Measurements from ENCODE around the gene LST1.

LST1 gene

DNA sequence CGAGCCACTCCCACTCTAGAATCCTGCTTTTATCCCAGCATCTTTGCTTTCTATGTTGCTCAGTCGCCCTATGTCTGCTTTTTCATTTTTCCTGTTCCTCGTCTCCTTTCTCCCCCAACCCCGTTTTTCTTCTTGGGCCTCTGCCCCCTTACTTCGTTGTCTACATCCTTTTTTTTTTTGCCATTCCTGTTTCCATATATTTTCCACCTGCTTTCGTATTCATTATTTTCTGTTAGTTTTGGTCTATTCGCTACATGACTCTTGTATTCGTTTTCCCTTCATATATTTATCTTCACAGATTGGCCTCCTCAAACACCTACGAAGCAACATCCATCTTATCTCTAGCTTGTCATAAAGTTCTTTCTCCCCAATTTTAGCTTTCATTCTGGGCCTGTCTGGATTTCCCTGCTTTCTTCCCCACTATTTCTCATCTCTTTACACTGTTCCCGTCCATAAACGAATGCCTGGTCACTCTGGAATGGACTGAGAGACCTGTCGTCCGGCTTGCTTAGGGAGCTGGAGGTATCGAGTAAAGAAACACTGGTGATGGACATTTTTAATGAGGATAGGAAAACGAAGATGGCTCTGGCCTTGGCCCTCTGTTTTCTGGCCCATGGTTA is 35.4 kb downstream of the LST1 start:
- no peak for DNase-seq

DNA sequence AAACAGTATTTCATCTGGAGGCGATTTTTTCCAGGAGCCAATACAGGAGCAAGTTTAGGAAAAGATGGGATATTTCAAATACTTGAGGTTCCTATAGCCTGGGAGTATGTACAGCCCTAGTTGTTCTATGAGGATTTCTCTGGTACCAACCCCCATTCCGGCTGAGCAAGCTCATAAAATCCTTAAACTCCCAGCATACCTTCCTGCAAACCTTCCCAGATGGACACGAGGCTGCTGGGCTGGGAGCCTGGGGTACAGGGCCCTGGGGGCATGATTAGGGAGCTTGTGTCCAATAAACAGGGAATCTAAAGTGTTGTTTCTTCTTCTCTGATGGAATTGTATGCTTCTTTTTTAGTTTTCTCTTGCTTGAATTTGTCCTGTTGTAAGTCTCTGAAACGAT is 35.9 kb downstream of the LST1 start:
- no peak for DNase-seq

DNA sequence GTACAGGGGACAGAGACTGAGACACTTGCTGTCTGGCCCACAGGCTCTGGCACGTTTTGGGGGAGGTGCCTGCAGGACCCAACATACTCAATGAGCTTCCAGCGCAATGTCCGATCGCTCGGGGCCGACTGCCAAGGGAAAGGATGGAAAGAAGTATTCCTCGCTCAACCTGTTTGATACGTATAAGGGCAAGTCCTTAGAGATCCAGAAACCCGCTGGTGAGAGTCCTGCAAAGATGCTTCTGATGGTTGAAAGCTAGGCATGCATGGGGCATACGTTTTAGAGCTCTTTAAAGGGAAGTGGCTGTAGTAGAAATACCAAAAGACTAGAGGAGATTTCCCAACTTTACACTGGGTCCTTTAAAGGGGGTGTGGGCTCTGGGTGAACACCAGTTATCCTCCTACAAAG is 36.6 kb downstream of the LST1 start:
- DNase-seq: no peak

DNA sequence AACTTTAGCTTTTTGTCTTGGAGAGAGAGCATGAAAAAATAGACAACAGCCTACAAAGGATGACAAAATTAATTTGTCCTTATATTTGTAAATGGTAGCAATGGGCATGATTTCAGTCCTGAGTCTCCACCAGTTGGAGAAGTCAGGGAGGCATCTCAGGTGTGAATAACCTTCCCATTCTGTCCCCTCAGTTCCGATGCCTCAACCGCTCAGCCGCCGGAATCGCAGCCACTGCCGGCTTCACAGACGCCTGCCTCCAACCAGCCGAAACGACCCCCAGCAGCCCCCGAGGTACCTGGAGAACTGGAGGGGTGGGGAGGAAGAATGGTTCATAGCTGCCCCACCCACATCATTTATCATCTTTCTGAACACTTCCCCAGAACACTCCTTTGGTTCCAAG is 38.0 kb downstream of the LST1 start:
- DNase-seq: no peak

DNA sequence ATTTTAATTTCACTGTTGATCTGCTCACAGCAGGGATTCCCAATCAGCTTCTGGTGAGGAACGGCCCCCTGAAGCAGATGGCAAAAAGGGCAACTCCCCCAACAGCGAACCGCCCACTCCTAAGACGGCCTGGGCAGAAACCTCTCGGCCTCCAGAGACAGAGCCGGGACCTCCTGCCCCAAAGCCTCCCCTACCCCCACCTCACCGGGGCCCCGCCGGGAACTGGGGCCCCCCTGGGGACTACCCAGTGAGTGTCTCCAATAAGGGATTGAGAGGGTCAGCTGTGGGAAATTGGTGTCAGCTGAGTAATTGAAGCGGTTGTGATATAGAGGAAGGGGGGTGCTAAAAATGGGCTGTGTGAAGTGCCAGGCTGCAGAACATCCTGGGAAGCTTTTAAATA is 40.9 kb downstream of the LST1 start:
- no peak for DNase-seq

DNA sequence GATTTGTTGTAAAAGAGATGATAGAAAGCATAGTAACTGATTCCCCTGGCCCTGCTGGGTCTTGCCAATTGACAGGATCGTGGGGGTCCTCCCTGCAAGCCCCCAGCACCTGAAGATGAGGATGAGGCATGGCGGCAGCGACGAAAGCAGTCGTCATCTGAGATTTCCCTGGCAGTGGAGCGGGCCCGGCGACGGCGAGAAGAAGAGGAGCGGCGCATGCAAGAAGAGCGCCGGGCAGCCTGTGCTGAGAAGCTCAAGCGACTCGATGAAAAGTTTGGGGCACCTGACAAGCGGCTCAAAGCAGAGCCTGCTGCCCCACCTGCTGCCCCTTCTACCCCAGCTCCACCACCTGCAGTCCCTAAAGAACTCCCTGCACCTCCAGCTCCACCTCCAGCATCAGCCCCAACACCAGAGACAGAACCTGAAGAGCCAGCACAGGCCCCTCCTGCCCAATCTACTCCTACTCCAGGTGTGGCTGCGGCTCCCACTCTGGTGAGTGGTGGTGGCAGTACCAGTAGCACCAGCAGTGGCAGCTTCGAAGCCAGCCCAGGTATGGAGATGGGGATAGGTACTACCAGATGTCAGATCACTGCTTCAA is 41.7 kb downstream of the LST1 start:
- DNase-seq: no peak

DNA sequence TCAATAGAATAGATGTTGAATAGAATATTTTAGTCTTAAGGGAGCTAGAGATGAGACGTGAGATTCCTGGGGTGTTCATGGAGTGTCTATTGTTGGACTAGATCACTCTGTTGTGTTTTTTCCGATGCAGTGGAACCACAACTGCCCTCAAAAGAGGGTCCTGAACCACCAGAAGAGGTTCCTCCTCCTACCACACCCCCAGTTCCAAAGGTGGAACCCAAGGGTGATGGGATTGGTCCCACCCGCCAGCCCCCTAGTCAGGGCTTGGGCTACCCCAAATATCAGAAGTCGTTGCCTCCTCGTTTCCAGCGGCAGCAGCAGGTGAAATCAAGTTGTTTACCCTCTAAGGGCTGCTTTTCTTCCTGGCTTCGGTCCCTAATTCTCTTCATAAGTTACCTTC is 42.9 kb downstream of the LST1 start:
- DNase-seq: no peak

DNA sequence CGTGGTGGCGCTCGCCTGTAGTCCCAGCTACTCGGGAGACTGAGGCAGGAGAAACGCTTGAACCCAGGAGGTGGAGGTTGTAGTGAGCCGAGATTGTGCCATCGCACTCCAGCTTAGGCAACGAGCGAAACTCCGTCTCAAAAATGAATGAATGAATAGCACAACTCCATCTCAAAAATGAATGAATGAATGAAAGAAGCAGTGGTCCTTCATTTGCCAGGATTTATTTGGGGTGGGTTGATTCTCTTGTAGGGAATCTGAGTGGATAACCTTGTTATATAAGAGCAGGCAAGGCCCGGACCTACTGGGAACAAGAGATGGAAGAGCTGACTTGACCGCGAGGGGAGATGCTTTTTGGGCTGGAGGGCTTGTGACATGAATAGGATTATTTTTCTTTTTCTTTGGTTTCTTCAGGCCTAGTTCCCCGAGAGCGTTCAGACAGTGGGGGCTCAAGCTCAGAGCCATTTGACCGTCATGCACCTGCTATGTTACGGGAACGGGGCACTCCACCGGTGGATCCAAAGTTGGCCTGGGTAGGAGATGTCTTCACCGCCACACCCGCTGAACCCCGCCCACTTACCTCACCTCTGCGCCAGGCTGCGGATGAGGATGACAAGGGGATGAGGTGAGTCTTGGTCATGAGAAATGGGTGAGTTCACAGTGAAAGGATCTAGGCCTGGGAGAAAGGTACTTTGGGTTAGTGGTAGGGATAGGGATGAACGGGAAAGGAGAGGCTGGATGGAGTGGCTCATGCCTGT is 44.3 kb downstream of the LST1 start:
- no peak for DNase-seq

DNA sequence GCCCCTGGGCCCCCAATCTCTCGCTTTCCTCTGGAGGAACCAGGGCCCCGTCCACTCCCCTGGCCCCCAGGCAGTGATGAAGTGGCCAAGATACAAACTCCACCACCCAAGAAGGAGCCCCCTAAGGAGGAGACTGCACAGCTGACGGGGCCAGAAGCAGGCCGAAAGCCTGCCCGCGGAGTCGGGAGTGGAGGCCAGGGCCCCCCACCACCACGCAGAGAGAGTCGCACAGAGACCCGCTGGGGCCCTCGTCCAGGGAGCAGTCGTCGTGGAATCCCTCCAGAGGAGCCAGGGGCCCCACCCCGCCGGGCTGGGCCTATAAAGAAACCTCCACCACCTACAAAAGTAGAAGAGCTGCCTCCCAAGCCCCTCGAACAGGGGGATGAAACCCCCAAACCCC is 45.1 kb downstream of the LST1 start:
- DNase-seq: no peak

DNA sequence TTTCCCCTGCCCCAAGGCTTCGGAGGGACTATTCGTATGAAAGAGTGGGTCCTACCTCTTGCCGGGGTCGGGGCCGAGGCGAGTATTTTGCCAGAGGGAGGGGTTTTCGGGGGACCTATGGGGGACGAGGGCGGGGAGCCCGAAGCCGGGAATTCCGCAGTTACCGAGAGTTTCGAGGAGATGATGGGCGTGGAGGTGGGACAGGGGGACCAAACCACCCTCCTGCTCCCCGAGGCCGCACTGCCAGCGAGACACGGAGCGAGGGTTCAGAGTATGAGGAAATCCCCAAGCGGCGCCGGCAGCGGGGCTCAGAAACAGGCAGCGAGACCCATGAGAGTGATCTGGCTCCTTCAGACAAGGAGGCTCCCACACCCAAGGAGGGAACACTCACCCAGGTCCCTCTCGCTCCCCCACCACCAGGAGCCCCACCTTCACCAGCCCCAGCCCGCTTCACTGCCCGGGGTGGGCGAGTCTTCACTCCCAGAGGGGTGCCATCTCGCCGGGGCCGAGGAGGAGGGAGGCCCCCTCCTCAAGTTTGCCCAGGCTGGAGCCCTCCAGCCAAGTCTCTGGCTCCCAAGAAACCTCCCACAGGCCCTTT is 45.7 kb downstream of the LST1 start:
- no peak for DNase-seq

DNA sequence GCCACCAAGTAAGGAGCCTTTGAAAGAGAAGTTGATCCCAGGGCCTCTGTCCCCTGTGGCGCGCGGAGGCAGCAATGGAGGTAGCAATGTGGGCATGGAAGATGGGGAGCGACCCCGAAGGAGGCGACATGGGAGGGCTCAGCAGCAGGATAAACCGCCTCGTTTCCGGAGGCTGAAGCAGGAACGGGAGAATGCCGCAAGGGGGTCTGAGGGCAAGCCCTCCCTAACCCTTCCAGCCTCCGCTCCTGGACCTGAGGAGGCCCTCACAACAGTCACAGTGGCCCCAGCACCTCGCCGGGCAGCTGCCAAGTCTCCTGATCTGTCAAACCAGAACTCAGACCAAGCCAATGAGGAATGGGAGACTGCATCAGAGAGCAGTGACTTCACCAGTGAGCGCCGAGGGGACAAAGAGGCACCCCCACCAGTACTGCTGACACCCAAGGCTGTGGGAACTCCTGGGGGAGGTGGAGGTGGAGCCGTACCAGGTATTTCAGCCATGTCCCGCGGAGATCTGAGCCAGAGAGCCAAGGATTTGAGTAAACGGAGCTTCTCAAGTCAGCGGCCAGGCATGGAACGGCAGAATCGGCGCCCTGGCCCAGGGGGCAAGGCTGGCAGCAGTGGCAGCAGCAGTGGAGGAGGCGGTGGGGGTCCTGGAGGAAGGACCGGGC is 46.3 kb downstream of the LST1 start:
- DNase-seq: no peak

DNA sequence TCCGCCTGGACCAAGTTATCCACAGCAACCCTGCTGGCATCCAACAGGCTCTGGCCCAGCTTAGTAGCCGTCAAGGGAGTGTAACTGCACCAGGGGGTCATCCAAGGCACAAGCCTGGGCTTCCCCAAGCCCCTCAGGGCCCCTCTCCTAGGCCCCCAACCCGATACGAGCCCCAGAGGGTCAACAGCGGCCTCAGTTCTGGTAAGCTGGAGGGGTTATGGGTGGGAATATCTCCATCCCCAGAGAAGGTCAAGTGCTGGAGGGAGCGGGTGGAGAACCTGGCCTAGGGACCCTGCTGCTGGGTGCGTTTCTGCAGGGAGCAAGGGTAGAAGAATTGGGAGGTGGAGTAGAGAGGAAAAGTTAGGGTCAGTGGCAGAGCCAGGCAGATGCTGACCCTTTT is 47.4 kb downstream of the LST1 start:
- DNase-seq: no peak

DNA sequence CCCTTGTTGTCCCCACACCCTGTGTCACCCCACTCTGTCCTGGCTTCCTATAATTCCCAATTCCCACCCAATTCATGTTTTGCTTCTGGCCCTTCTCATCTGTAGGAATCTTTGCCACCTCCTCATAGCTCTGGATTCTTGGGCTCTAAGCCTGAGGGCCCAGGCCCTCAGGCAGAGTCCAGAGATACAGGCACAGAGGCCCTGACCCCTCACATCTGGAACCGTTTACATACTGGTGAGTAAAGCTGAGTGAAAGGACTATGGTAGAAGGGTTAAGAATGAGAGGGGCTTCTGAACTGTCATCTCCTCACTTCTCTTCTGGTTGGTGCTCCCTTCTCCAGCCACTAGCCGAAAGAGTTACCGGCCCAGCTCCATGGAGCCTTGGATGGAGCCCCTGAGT is 48.1 kb downstream of the LST1 start:
- no peak for DNase-seq

DNA sequence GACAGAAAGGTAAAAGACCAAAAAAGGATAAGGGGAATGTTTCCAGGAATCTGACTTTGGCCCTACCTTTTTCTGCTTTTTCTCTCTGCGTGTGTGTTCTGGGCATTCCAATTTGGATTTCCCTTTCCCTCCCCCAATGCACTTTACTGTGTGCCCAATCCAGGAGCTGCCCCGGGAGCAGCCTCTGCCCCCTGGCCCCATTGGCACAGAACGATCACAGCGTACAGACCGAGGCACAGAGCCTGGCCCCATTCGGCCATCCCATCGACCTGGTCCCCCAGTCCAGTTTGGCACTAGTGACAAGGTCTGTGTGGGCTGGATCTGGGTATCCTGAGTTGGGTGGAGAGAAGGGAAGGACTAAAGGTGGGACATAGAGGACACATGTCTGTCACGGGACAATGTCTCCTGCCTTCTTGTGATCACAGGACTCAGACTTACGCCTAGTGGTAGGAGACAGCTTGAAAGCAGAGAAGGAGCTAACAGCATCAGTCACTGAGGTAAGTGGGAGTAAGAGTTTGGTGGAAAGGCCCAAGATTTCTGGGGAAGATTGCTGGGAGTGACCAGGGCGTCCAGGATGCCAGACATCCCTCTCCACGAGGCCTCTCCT is 49.0 kb downstream of the LST1 start:
- DNase-seq: no peak

DNA sequence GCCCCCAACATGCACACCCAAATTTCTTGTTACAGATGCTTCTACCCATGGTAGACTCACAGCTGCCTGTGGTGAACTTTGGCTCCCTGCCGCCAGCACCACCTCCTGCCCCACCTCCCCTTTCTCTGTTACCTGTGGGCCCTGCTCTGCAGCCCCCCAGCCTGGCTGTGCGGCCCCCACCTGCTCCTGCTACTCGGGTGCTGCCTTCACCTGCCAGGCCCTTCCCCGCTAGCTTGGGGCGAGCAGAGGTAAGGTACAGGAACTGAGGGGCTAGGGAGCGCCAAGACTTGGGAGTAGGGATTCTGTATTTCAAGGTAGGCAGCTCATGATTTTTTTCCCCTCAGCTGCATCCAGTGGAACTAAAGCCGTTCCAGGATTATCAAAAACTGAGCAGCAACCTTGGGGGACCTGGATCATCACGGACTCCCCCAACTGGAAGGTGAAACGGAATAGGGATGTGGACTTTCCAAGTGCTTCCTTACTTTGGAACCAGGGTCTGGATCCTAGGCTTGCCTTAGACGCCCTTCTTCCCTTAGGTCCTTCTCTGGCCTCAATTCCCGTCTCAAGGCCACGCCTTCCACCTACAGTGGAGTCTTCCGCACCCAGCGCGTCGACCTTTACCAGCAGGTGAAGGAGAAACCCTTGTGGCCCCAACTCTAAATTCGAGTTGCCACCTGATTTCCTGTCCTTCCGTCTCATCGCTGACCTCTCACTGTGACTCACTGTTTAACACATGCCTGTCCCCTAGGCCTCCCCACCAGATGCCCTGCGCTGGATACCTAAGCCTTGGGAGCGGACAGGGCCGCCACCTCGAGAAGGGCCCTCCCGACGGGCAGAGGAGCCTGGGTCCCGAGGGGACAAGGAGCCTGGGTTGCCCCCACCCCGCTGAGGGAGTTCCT is 50.9 kb downstream of the LST1 start:
- DNase-seq: no peak
